Measurements from ENCODE around the gene KIF26B. TPM values are rescaled to one million over a fixed set of nuclear protein-coding genes. Genes with fewer than 3 reads are reported as not detected.

Gene KIF26B
- polyA plus RNA-seq, 1 of the 3 experiments (the other 2 are of a cell fraction), result 2.6 TPM

DNA sequence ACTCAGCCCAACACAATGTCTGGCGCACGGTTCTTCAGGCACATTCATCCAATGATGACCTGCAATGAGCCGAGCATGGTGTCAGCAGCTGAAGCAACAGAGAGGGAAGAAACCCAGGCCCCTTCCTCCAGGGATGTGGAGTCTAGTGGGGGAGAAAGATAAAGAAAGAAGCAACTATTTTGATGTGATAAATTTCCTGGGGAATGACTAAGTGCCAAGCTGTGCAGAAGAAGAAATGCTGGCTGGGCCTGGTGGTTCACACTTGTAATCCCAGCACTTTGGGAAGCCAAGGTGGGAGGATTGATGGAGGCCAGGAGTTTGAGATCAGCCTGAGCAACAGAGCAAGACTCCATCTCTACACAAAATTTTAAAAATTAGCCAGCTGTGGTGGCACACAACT lies 561.8 kb downstream of the KIF26B start:
- no peak overlapping the region for H3K4me3 ChIP-seq (ENCODE audit: low read depth in 2 of 2, low read length in 1 of 2)
- ChIA-PET CTCF (interaction anchor here (0.6 to 1.1 kb wide), 2 partner anchors 16 to 863 kb away, joined by 3 to 5 read pairs; no protein-coding TSS in a partner anchor), POLR2A (interaction anchor here (0.5 kb wide), 1 partner anchor 10 kb away, joined by 3 read pairs; no protein-coding TSS in a partner anchor)
- no peak overlapping the region for H3K27ac ChIP-seq (ENCODE audit: low read depth in 2 of 2, low read length in 1 of 2)
- H3K4me2 ChIP-seq, result peak overlapping the region; percentile 45; the same call in 1 of the 2 replicates
- no peaks in the 10 kb centered on the region for H3K79me2 ChIP-seq (ENCODE audit: insufficient read depth)
- no peaks in the 10 kb centered on the region for H4K20me1 ChIP-seq (ENCODE audit: insufficient read depth)
- DNase-seq, result no peak
- no peak overlapping the region for H3K9ac ChIP-seq
- H2AFZ ChIP-seq (ENCODE audit: low read depth), result no peak overlapping the region
- TF ChIP-seq POLR2AphosphoS5 (IDR thresholded peaks at IDR 0.05; ENCODE audit: low read depth, low read length) (no peak), RFX5 (IDR thresholded peaks at IDR 0.05; ENCODE audit: low read length) (no peak), NRF1 (IDR thresholded peaks at IDR 0.05; ENCODE audit: low read depth, low read length) (no peak), SMC3 (IDR thresholded peaks at IDR 0.05; ENCODE audit: low read depth, low read length) (no peak), FOSL2 (IDR thresholded peaks at IDR 0.05; ENCODE audit: borderline replicate concordance, low read depth) (no peak), EP300 (IDR thresholded peaks at IDR 0.05; ENCODE audit: borderline replicate concordance in 1 of 2, low read depth in 1 of 2, low read length in 1 of 2) (no peak), JUND (IDR thresholded peaks at IDR 0.05) (no peak), TCF12 (IDR thresholded peaks at IDR 0.05) (no peak), RCOR1 (IDR thresholded peaks at IDR 0.05; ENCODE audit: low read length) (no peak), RAD21 (IDR thresholded peaks at IDR 0.05; ENCODE audit: low read length) (no peak), EZH2phosphoT487 (IDR thresholded peaks at IDR 0.05; ENCODE audit: borderline replicate concordance, low read depth) (no peak), FOXM1 (IDR thresholded peaks at IDR 0.05; ENCODE audit: low read depth) (no peak), NFIC (IDR thresholded peaks at IDR 0.05; ENCODE audit: borderline replicate concordance) (no peak)
- TF ChIP-seq, protein P1, sequence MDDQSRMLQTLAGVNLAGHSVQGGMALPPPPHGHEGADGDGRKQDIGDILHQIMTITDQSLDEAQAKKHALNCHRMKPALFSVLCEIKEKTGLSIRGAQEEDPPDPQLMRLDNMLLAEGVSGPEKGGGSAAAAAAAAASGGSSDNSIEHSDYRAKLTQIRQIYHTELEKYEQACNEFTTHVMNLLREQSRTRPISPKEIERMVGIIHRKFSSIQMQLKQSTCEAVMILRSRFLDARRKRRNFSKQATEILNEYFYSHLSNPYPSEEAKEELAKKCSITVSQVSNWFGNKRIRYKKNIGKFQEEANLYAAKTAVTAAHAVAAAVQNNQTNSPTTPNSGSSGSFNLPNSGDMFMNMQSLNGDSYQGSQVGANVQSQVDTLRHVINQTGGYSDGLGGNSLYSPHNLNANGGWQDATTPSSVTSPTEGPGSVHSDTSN (IDR thresholded peaks at IDR 0.05), result no peak
- TF ChIP-seq, protein P2, sequence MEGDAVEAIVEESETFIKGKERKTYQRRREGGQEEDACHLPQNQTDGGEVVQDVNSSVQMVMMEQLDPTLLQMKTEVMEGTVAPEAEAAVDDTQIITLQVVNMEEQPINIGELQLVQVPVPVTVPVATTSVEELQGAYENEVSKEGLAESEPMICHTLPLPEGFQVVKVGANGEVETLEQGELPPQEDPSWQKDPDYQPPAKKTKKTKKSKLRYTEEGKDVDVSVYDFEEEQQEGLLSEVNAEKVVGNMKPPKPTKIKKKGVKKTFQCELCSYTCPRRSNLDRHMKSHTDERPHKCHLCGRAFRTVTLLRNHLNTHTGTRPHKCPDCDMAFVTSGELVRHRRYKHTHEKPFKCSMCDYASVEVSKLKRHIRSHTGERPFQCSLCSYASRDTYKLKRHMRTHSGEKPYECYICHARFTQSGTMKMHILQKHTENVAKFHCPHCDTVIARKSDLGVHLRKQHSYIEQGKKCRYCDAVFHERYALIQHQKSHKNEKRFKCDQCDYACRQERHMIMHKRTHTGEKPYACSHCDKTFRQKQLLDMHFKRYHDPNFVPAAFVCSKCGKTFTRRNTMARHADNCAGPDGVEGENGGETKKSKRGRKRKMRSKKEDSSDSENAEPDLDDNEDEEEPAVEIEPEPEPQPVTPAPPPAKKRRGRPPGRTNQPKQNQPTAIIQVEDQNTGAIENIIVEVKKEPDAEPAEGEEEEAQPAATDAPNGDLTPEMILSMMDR (IDR thresholded peaks at IDR 0.05), result no peak
- TF ChIP-seq, protein P3, sequence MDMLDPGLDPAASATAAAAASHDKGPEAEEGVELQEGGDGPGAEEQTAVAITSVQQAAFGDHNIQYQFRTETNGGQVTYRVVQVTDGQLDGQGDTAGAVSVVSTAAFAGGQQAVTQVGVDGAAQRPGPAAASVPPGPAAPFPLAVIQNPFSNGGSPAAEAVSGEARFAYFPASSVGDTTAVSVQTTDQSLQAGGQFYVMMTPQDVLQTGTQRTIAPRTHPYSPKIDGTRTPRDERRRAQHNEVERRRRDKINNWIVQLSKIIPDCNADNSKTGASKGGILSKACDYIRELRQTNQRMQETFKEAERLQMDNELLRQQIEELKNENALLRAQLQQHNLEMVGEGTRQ (IDR thresholded peaks at IDR 0.05; ENCODE audit: borderline replicate concordance, low read depth, low read length), result no peak
- TF ChIP-seq, protein P4, sequence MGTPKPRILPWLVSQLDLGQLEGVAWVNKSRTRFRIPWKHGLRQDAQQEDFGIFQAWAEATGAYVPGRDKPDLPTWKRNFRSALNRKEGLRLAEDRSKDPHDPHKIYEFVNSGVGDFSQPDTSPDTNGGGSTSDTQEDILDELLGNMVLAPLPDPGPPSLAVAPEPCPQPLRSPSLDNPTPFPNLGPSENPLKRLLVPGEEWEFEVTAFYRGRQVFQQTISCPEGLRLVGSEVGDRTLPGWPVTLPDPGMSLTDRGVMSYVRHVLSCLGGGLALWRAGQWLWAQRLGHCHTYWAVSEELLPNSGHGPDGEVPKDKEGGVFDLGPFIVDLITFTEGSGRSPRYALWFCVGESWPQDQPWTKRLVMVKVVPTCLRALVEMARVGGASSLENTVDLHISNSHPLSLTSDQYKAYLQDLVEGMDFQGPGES (IDR thresholded peaks at IDR 0.05; ENCODE audit: low read depth, low read length), result no peak
- H3K27me3 ChIP-seq (ENCODE audit: insufficient read depth), result no peaks in the 10 kb centered on the region
- H3F3A ChIP-seq (replicated peaks; ENCODE audit: insufficient read depth), result no peaks in the 10 kb centered on the region
- 88% methylated on average over 3 of the region's 3 CpGs for WGBS (ENCODE audit: low lambda C conversion rate)
- H3K9me2 ChIP-seq, result no peaks in the 10 kb centered on the region
- peaks cover 3 to 14% of the 10 kb centered on the region in 2 experiments; a peak in 2 of 4 replicates for H3K4me1 ChIP-seq (ENCODE audit: control insufficient read depth in 1 of 2, insufficient read depth in 2 of 2, low read depth in 1 of 2, low read length in 1 of 2)
- peaks cover 0 to 4% of the 10 kb centered on the region in 2 experiments for H3K36me3 ChIP-seq (replicated peaks in 1 of 2; ENCODE audit: control insufficient read depth in 1 of 2, insufficient read depth in 2 of 2, low read length in 1 of 2)
- H3K9me3 ChIP-seq, result no peaks in the 10 kb centered on the region

Data from SK-N-SH (cell line).